Stomach (tissue), 9 donors: ENCODE measurements around the gene KIAA1191. TPM values are rescaled to one million over a fixed set of nuclear protein-coding genes. Genes with fewer than 3 reads are reported as not detected.

Source experiments
- DNase-seq, 2 donors: peaks; one replicate each; pipeline versions ENCODE4 v3.0.0 to v3.0.0-alpha.2; 2013 to 2019
- H3K27ac ChIP-seq, 5 donors: fragments of 200-600 bp in 4 of 5; sonication (generic) in 4 of 5; one replicate each; pipeline ENCODE4 v1.5.1; 2013 to 2019; ENCODE audit warnings: mild to moderate bottlenecking in 1 of 5, moderate library complexity in 1 of 5
- H3K27me3 ChIP-seq, 3 donors: fragments of 200-600 bp; sonication (generic); one replicate each; pipeline ENCODE4 v1.5.1; 2017 to 2019; ENCODE audit warnings: mixed run types in 1 of 3
- H3K36me3 ChIP-seq, 4 donors: fragments of 200-600 bp; sonication (generic); 1 replicate in 3 of 4; 2 replicates in 1 of 4; pipeline ENCODE4 v1.5.1; 2016 to 2019
- H3K4me1 ChIP-seq, 4 donors: fragments of 200-600 bp; sonication (generic); one replicate each; pipeline ENCODE4 v1.5.1; 2016 to 2019
- H3K4me3 ChIP-seq, 4 donors: fragments of 200-600 bp; sonication (generic) in 3 of 4; one replicate each; pipeline ENCODE4 v1.5.1; 2016 to 2019; ENCODE audit warnings: mild to moderate bottlenecking in 1 of 4
- H3K9me3 ChIP-seq, 4 donors: fragments of 200-600 bp; sonication (generic); one replicate each; pipeline ENCODE4 v1.5.1; 2016 to 2019
- CTCF ChIP-seq, 7 experiments: fragments of 450-650 bp in 4 of 7; fragments of 200-600 bp in 3 of 7; sonication (generic) in 3 of 7; IDR thresholded peaks; one replicate each; pipeline ENCODE4 v1.5.1; 2016 to 2019; ENCODE audit warnings: antibody characterized with exemption in 7 of 7, control low read depth in 2 of 7, mild to moderate bottlenecking in 1 of 7
- EP300 ChIP-seq: sonication (generic); formaldehyde crosslinking; IDR thresholded peaks from one replicate; pipeline ENCODE4 v1.6.1; 2017; ENCODE audit warnings: antibody characterized with exemption
- POLR2A ChIP-seq, 4 donors: fragments of 450-650 bp; IDR thresholded peaks; one replicate each; pipeline ENCODE4 v1.6.1; 2016; ENCODE audit warnings: antibody characterized with exemption in 4 of 4, control low read depth in 2 of 4, mild to moderate bottlenecking in 1 of 4, moderate library complexity in 1 of 4
- POLR2AphosphoS5 ChIP-seq, 3 donors: sonication (generic); formaldehyde crosslinking; IDR thresholded peaks; one replicate each; pipeline ENCODE4 v1.6.1; 2016; ENCODE audit warnings: antibody characterized with exemption in 3 of 3
- WGBS, 5 donors: extraction: QIAGEN DNeasy Blood & Tissue Kit in 3 of 5; methylation state at CpG; one replicate each; pipeline versions ENCODE4 v1.1.5 to v1.1.7; 2013 to 2018; 5-methylcytosine and 5-hydroxymethylcytosine counted together
- intact Hi-C: fragments of 100-400 bp; cut with DNase I; formaldehyde crosslinking; loops from one replicate; pipeline ENCODE4 v1.15.1; 2023; ENCODE audit warnings: low total_unique reads
- polyA plus RNA-seq, 3 donors: library from polyadenylated mRNA; stranded (reverse); fragments of 200-250 nt; gene quantifications; one replicate each; pipeline ENCODE4 v1.2.3, GENCODE V29; 2013
- total RNA-seq, 5 donors: library from RNA; depleted of rRNA; stranded (reverse); fragments of >200 nt; gene quantifications; one replicate each; pipeline versions ENCODE4 v1.1.0 to v1.2.3, GENCODE V29; 2014 to 2016
- donor health status: healthy with polysubstance abuse.
- donor health status: Bipolar disorder and iron deficiency.
- donor health status: healthy.

KIAA1191 gene
- total and polyA plus RNA-seq, 8 donors = 6.1 to 398 (median 86.1) TPM

GRCh38 chr5:176364765-176365350 lies 3.3 kb upstream of the KIAA1191 start:
- H3K4me1 ChIP-seq = peaks cover 14 to 40% (median 36%) of the 10 kb centered on the region in 4 donors
- TF ChIP-seq POLR2A (IDR thresholded peaks at IDR 0.05) (no peak), EP300 (no peak), POLR2AphosphoS5 (IDR thresholded peaks at IDR 0.05) (no peak), CTCF (IDR thresholded peaks at IDR 0.05) (no peak)
- peak overlapping the region; percentile 70 to 92 (median 82) for H3K4me3 ChIP-seq
- intact Hi-C loops = no loop called here
- no peak for DNase-seq
- H3K27me3 ChIP-seq = peaks cover 0 to 12% (median 6%) of the 10 kb centered on the region in 3 donors
- no peaks in the 10 kb centered on the region for H3K9me3 ChIP-seq
- H3K36me3 ChIP-seq = peaks cover 0 to 25% (median 17%) of the 10 kb centered on the region in 4 donors
- peak overlapping the region; percentile 48 to 83 (median 58) for H3K27ac ChIP-seq
- WGBS, 5 donors = 27 to 34% (median 29%) methylated on average over 23 to 28 of the region's 28 CpGs

GRCh38 chr5:176362233-176362490 lies 598 bp upstream of the KIAA1191 start:
- no peak for DNase-seq
- TF ChIP-seq EP300 = no peak
- no peak for TF ChIP-seq POLR2A (IDR thresholded peaks at IDR 0.05)
- TF ChIP-seq CTCF (IDR thresholded peaks at IDR 0.05) = no peak
- no peak for TF ChIP-seq POLR2AphosphoS5 (IDR thresholded peaks at IDR 0.05)
- H3K4me1 ChIP-seq = peaks cover 20 to 61% (median 48%) of the 10 kb centered on the region in 4 donors
- intact Hi-C loops = no loop called here
- H3K4me3 ChIP-seq = peak overlapping the region; percentile 80 to 98 (median 84)
- H3K27ac ChIP-seq = peak overlapping the region in 4 of 5 donors; percentile 72 to 89 (median 86)
- WGBS, 5 donors = 66 to 71% (median 68%) methylated on average over 8 of the region's 8 CpGs
- peaks cover 5 to 23% (median 22%) of the 10 kb centered on the region in 4 donors for H3K36me3 ChIP-seq
- peaks cover 0 to 12% (median 6%) of the 10 kb centered on the region in 3 donors for H3K27me3 ChIP-seq
- no peaks in the 10 kb centered on the region for H3K9me3 ChIP-seq

- WGBS, 5 donors = 1 to 3% (median 1%) methylated on average over 27 of the region's 27 CpGs
- Histone ChIP-seq H3K27me3 (peaks cover 0 to 7% (median 2%) of the 10 kb centered on the region in 3 donors), H3K36me3 (peaks cover 5 to 34% (median 33%) of the 10 kb centered on the region in 4 donors), H3K9me3 (no peaks in the 10 kb centered on the region), H3K4me1 (peaks cover 15 to 52% (median 41%) of the 10 kb centered on the region in 4 donors), H3K4me3 (peak overlapping the region; percentile 80 to 98 (median 84)), H3K27ac (peak overlapping the region; percentile 72 to 89 (median 87))
- TF ChIP-seq POLR2A (IDR thresholded peaks at IDR 0.05) = no peak
- TF ChIP-seq CTCF (IDR thresholded peaks at IDR 0.05) = no peak
- DNase-seq = no peak
- intact Hi-C loops = no loop called here
These were observed 599 bp downstream of the KIAA1191 start for GRCh38 chr5:176360894-176361436.

- DNase-seq = peak in 1 of 2 donors; percentile 8
- Histone ChIP-seq H3K36me3 (peaks cover 5 to 47% (median 46%) of the 10 kb centered on the region in 4 donors), H3K9me3 (no peaks in the 10 kb centered on the region), H3K27me3 (no peaks in the 10 kb centered on the region), H3K27ac (no peak overlapping the region), H3K4me3 (peak overlapping the region in 3 of 4 donors; percentile 1 to 83 (median 80)), H3K4me1 (peaks cover 14 to 55% (median 29%) of the 10 kb centered on the region in 4 donors)
- 48 to 58% (median 52%) methylated on average over 4 of the region's 4 CpGs for WGBS, 5 donors
- intact Hi-C loops = no loop called here
- TF ChIP-seq POLR2AphosphoS5 (IDR thresholded peaks at IDR 0.05) (no peak), POLR2A (IDR thresholded peaks at IDR 0.05) (no peak), CTCF (IDR thresholded peaks at IDR 0.05) (no peak), EP300 (no peak)
These were observed 1.9 kb downstream of the KIAA1191 start for GRCh38 chr5:176359658-176360057.
